T-helper 1 cell (primary cell): ENCODE measurements around the gene KAT5.
A peak's percentile ranks its signal among the peaks of the same experiment; 100 is the strongest.
"Not testable (repeated sequence)": the region's sequence is repeated elsewhere in the genome, so short reads cannot be mapped to it uniquely, and the experiment has no call there.

Experiments
- DNase-seq, 5 donors: peaks; one replicate each; pipeline ENCODE4 v3.0.0-alpha.2; 2012 to 2020
- total RNA-seq, 4 donors: gene quantifications; one replicate each; lab custom pipeline; 2026; lab: John Stamatoyannopoulos, UW

The KAT5 gene
- 68.9 to 92.4 (median 75.2) reads per million in 4 donors for total RNA-seq

DNA sequence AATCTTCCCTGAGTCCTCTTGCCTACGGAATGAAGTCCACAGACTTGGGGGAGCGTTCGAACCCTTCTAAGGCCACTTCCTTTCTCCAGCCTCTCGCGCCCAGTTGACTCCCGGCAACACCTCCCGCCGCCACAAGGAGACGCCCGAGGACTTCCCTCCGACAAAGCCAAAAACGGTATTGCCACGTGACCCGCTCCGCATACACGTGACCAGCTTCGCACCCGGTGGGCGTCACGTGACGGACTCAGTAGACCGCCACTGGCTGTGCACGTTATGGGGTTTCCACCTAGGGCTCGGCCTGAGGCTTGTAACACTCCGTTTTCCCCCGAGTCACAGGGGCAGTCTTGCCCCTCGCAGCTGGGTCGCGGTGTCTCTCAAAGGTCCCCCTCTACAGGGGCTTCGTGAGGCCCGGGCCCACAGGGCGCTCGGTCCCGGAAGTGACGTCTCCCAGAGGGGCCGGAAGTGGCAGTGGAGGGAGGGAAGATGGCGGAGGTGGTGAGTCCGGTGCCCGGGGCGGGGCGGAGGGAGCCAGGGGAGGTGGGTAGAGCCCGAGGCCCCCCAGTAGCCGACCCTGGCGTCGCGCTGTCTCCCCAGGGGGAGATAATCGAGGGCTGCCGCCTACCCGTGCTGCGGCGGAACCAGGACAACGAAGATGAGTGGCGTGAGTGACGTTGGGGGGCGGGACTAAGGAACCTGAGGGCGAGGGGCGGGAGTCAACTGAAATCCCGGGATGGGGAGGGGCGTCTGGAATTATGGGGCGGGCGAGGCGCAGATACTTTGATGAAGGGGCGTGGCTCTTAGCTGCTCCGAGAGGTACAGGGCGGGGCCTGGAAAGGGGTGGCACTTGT is at the start of gene KAT5:
Gene KAT5 (plus strand): TSS at position 468 of the 848 bp plus-strand sequence. CDS start 16 bp downstream, at position 484.
- DNase-seq, result peak; percentile 95 to 98 (median 97)

- peak; percentile 77 to 90 (median 84) for DNase-seq
These were observed 49.0 kb upstream of the KAT5 start, which contains the start of gene RELA for GRCh38 chr11:65662799-65663638. RELA (minus strand) TSS chr11:65662916; CDS start chr11:65662832, 84 bp downstream.

DNA sequence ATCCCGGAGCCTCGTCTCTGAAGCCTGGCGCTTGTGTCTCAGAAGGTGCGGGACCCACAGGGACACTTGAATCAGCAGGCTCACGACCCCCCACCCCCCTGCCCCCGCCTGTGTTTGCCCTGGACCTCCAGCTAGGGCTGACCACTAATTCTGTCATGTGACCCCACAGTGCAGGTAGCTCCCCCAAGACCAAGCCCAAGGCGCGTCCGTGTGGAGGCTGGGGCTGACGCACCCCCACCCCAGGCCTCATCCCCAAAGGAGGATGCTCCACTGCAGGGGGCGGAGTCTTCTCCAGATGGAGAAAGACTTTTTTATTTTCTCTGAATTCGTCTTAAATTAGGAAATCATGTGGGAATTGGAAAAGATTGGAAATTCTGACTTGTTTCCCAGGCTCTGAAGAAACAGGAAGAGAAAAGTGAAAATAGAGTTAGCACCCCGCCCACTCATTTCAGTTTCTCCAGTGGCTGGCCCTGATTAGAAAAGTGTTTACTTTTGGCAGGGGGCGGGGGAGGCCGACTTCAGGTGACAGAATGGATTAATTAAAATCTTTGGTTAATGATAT is 48.3 kb upstream of the KAT5 start:
- peak in 2 of 5 donors; percentile 22 to 35 for DNase-seq

DNA sequence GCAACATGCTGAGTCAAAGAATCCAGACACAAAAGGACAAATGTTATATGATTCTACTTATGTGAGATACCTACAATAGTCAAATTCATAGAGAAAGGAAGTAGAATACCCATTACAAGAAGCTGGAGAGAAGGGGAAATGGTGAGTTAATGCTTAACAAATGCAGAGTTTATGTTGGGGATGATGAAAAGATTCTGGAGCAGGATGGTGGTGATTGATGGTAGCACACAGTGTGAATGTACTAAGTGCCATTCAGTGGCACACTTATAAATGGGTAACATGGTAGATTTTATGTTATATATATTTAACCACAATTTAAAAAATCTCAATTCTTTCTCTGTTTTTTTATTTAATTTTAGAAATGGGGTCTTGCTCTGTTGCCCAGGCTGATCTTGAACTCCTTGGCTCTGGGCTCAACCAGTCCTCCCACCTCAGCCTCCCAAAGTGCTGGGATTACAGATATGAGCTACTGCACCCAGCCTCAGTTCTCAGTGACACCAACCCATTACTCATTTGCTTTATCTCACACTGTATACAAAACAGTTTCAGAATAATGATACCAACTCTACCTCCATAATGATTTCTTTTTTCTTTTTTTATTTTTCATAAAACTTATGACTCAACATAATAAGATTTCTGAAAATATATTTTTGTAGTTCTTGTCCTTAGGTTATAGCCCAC is 39.7 kb upstream of the KAT5 start:
- no peak for DNase-seq

GRCh38 chr11:65672982-65673381 is 39.1 kb upstream of the KAT5 start:
- DNase-seq, result no peak

DNA sequence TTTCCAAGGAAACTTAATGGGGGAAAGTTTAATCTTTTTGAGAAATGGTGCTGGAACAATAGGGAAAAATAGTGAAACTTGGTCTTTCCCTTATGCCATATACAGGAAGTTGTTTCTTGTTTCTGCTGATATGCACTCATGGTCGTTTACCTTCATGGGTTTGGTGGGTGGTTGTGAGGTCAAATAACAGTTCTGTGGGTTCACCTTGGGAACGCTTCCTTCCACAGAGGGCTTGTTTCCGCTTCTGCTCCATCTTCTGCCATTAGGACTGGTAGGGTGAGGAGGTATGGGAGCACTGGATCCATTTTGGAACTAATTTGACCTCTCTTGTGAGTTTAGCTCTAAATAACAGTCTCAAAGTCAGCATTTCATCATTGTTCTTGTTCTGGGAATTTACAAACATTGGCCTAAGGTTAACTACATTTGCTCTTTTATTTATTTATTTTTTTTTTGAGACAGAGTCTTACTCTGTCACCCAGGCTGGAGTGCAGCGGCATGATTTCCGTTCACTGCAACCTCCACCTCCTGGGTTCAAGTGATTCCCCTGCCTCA is 31.8 kb upstream of the KAT5 start:
- DNase-seq, result no peak

DNA sequence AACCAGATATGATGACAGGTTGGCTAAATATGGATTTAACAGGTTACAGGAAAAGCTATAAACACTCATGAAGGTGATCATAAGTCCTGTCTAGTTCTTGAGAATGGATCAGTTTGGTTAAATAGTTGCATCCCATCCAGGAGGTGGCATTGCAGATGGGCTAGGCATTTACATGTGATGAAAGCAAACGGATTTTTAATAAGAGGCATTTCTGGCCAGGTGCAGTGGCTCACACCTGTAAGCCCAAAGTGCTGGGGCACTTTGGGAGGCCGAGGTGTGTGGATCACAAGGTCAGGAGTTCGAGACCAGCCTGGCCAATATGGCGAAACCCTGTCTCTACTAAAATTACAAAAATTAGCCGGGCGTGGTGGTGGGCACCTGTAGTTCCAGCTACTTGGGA is 28.6 kb upstream of the KAT5 start:
- not testable (repeated sequence) for DNase-seq

DNA sequence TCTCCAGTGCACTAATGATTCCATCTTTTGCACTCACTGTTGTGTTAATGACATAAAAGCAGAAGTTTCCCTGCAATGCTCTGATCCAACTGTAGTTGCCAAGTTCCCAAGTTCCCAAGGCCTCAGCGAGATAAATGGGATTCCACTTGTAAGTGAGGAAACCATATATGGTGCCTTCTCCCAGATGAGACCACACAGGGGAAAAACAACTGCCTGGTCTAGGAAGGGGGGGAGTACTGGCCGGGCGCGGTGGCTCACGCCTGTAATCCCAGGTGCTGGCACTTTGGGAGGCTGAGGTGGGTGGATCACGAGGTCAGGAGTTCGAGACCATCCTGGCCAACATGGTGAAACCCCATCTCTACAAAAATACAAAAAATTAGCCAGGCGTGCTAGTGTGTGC is 26.1 kb upstream of the KAT5 start:
- DNase-seq, result no peak

GRCh38 chr11:65691847-65692246 is 20.2 kb upstream of the KAT5 start:
- not testable (repeated sequence) for DNase-seq

GRCh38 chr11:65692367-65692766 is 19.7 kb upstream of the KAT5 start:
- no peak for DNase-seq

GRCh38 chr11:65695459-65696241 is 16.4 kb upstream of the KAT5 start:
- DNase-seq, result no peak

DNA sequence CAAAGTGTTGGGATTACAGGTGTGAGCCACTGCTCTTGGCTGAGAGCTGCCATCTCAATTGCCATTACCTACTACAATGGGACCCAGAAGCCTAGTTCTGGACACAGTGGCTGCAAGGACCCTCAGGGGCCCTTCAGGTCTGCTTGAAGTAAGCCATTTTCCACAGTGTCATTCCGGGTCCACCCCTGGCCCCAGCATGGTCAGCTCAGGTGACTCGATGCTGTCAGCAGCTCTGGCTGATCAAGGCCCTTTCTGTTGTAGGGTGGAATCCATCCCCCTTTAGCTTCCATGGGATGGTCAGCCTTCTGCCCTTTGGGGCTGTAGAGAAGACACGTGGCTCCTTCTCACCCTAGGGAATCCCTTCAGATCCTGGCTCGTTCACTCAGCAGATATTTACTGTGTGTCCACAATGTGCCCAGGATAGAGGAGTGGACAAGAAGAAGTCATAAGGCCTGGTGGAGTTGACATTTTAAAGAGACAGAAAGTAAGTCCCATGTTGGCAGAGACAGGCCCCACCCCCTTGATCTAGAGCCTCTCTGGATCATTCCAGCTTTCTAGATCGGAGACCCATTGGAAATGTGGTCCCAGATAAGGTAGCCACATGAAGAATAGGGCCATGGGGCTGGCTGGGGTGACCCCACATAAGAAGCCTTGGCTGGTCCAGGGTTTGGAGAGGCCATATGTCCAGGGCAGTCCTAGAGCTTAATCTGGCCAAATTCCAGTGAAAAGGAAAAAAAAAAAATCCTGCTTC is 15.1 kb upstream of the KAT5 start:
- no peak for DNase-seq

DNA sequence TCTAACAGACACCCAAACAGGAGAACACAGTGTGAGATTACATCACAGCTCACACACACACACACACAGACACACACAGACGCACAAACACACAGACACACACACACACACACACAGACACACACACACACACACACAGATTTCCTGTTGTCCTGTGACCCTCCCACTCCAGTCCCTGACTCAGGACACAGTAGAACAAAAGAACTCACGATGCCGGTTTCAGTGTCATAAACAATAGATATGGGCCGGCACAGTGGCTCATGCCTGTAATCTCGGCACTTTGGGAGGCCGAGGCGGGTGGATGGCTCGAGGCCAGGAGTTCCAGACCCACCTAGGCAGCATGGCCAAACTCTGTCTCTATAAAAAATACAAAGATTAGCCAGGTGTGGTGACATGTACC is 13.8 kb upstream of the KAT5 start:
- DNase-seq, result no peak

GRCh38 chr11:65699306-65699705 is 12.7 kb upstream of the KAT5 start:
- DNase-seq, result no peak

GRCh38 chr11:65700399-65700798 is 11.7 kb upstream of the KAT5 start:
- DNase-seq, result no peak

DNA sequence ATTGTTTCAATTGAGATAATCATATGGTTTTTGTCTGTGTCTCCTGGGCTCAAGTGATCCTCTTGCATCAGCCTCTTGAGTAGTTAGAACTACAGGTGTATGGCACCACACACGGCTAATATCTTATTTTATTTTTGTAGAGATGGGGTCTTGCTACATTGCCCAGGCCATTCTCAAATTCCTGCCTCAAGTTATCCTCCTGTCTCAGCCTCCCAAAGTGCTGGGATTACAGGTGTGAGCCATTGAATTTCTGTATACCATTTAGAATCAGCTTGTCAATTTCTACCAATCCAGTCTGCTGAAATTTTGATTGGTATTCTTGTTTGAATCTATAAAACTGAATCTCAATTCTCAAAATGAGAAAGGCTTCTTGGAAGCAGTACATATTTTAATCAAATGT is 10.4 kb upstream of the KAT5 start:
- no peak for DNase-seq

GRCh38 chr11:65703846-65704245 is 8.2 kb upstream of the KAT5 start:
- no peak for DNase-seq

DNA sequence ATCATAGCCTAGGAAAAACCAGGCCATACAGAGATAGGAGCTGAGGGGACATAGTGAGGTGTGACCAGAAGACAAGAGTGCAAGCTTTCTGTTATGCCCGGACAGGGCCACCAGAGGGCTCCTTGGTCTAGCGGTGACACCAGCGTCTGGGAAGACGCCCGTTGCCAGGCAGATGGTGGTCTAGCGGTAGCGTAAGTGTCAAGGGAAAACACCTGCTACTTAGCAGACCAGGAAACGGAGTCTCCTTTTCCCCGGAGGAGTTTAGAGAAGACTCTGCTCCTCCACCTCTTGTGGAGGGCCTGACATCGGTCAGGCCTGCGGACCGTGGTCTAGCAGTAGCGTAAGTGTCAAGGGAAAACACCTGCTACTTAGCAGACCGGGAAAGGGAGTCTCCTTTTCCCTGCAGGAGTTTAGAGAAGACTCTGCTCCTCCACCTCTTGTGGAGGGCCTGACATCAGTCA is 5.7 kb upstream of the KAT5 start:
- DNase-seq, result peak; percentile 47 to 69 (median 59)

DNA sequence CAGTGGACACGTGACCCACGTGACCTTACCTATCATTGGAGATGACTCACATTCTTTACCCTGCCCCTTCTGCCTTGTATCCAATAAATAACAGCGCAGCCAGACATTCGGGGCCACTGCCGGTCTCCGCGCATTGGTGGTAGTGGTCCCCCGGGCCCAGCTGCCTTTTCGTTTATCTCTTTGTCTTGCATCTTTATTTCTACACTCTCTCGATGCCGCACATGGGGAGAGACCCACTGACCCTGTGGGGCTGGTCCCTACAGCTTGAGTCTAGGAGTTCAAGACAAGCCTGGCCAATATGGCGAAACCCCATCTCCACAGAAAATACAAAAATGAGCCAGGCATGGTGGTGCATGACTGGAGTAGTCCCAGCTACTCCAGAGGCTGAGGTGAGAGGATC is 5.0 kb upstream of the KAT5 start:
- DNase-seq, result not testable (repeated sequence)

DNA sequence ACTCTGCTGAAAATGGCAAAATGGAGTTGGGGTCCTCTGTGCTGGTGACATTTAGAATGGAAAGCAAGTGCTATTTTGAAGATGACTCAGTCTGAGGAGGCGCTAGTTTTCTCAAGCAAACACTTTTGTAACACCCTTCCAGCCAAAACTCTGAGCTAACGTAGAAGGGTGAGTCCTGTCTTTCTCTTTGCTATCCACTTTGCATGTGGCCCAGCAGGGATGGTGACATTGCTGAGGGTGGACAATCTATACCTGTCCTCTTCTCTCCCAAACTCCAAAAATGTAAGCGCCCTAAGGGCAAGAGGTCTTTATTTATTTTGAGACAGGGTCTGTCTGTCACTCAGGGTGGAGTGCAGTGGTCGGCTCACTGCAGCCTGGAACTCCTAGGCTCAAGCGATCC is 3.6 kb upstream of the KAT5 start:
- no peak for DNase-seq

- DNase-seq, result no peak
These were observed 2.4 kb upstream of the KAT5 start for GRCh38 chr11:65709661-65710060.
